Psoas muscle (tissue), 8 donors: ENCODE results near the gene AMER2. TPM values are rescaled to one million over a fixed set of nuclear protein-coding genes. Genes with fewer than 3 reads are reported as not detected.

ENCODE experiments used
- ATAC-seq, 4 donors: fragments of 200-7000 bp; cut with Tn5 transposase; one replicate each; pipeline ENCODE4 v1.9.1; 2020; ENCODE audit warnings: moderate library complexity in 3 of 4, mild to moderate bottlenecking in 2 of 4
- DNase-seq, 2 donors: peaks; one replicate each; pipeline ENCODE4 v3.0.0-alpha.2; 2020
- H3K27ac ChIP-seq: fragments of 200-600 bp; one replicate; pipeline ENCODE4 v1.8.0; 2022
- H3K27me3 ChIP-seq, 3 donors: fragments of 200-600 bp in 1 of 3; one replicate each; pipeline versions ENCODE4 v1.6.1 to v1.8.0; 2013 to 2022; ENCODE audit warnings: low read length in 2 of 3, mild to moderate bottlenecking in 2 of 3, moderate library complexity in 1 of 3; ENCODE audit not compliant: insufficient read depth in 3 of 3
- H3K36me3 ChIP-seq, 2 donors: fragments of 200-600 bp in 1 of 2; one replicate each; pipeline versions ENCODE4 v1.6.1 to v1.8.0; 2013 to 2022; ENCODE audit warnings: low read depth in 1 of 2, mild to moderate bottlenecking in 1 of 2, moderate library complexity in 1 of 2; ENCODE audit not compliant: insufficient read depth in 1 of 2
- H3K4me1 ChIP-seq: fragments of 200-600 bp; one replicate; pipeline ENCODE4 v1.8.0; 2022
- H3K4me3 ChIP-seq: fragments of 200-600 bp; one replicate; pipeline ENCODE4 v1.8.0; 2022; ENCODE audit warnings: mild to moderate bottlenecking
- H3K9me3 ChIP-seq: fragments of 200-600 bp; one replicate; pipeline ENCODE4 v1.8.0; 2022
- CTCF ChIP-seq: fragments of 200-600 bp; IDR thresholded peaks from one replicate; pipeline ENCODE4 v1.8.0; 2022; ENCODE audit warnings: antibody characterized with exemption
- WGBS, 3 donors: extraction: QIAGEN DNeasy Blood & Tissue Kit; methylation state at CpG; one replicate each; pipeline versions ENCODE4 v1.1.6 to v1.1.7; 2013; 5-methylcytosine and 5-hydroxymethylcytosine counted together
- intact Hi-C, 2 donors: fragments of 100-400 bp; cut with DNase I; formaldehyde crosslinking; loops; one replicate each; pipeline versions ENCODE4 v1.11.0 to v1.14.2; 2022
- polyA plus RNA-seq, 3 donors: library from polyadenylated mRNA; stranded (reverse); fragments of 200-250 nt; gene quantifications; one replicate each; pipeline ENCODE4 v1.2.3, GENCODE V29; 2013
- total RNA-seq, 4 donors: library from RNA; stranded (reverse); fragmentation: NEBNext Ultra II Directional in 2 of 4; extraction: Animal tissue kit (Norgen Biotek cat#: 25700) in 2 of 4; gene quantifications; one replicate each; pipeline versions ENCODE4 v1.2.1 to v1.2.4, GENCODE V29; 2021 to 2023
- donor health status: healthy with polysubstance abuse.
- donor health status: DM: no; HTN: no; CAD: no; lungs with moderate emphysema.
- donor health status: Bipolar disorder and iron deficiency.
- donor health status: healthy.
- donor health status: DM: yes; HTN: yes; CAD: no.
- donor health status: DM: no; HTN: no; CAD: no.
- donor health status: DM: no; HTN: no; CAD: no.
- donor health status: DM: yes; HTN: yes; CAD: no.

AMER2 gene
- total and polyA plus RNA-seq, 7 donors: 0.01 to 0.08 (median 0.04) TPM; not detected in 4

GRCh38 chr13:25149711-25150110 lies 22.4 kb downstream of the AMER2 start:
- no peak overlapping the region for H3K4me3 ChIP-seq
- no peaks in the 10 kb centered on the region for H3K4me1 ChIP-seq
- peaks cover 0 to 4% (median 0%) of the 10 kb centered on the region in 3 donors for H3K27me3 ChIP-seq
- TF ChIP-seq CTCF: no peak
- no peaks in the 10 kb centered on the region for H3K9me3 ChIP-seq
- no peaks in the 10 kb centered on the region for H3K36me3 ChIP-seq
- ATAC-seq (no peak), DNase-seq (no peak)
- no peak overlapping the region for H3K27ac ChIP-seq
- intact Hi-C loops: no loop called here
- WGBS, 3 donors: 66 to 76% (median 73%) methylated on average over 5 of the region's 5 CpGs

GRCh38 chr13:25148402-25148771 lies 23.7 kb downstream of the AMER2 start:
- intact Hi-C loops: no loop called here
- ATAC-seq (no peak), DNase-seq (no peak)
- Histone ChIP-seq H3K4me1 (no peaks in the 10 kb centered on the region), H3K4me3 (no peak overlapping the region), H3K9me3 (no peaks in the 10 kb centered on the region), H3K27me3 (peaks cover 0 to 4% (median 1%) of the 10 kb centered on the region in 3 donors), H3K36me3 (no peaks in the 10 kb centered on the region), H3K27ac (no peak overlapping the region)
- TF ChIP-seq CTCF: no peak
- 85 to 92% (median 91%) methylated on average over 5 of the region's 5 CpGs for WGBS, 3 donors

- TF ChIP-seq CTCF: no peak
- Histone ChIP-seq H3K4me3 (no peak overlapping the region), H3K4me1 (no peaks in the 10 kb centered on the region), H3K36me3 (no peaks in the 10 kb centered on the region), H3K27me3 (peaks cover 0 to 2% (median 2%) of the 10 kb centered on the region in 3 donors), H3K9me3 (no peaks in the 10 kb centered on the region), H3K27ac (no peak overlapping the region)
- DNase-seq (no peak), ATAC-seq (no peak)
- intact Hi-C loops: no loop called here
- WGBS, 3 donors: 51 to 69% (median 62%) methylated on average over 4 of the region's 4 CpGs
These were observed 24.3 kb downstream of the AMER2 start for GRCh38 chr13:25147638-25148401.

- H3K27ac ChIP-seq: no peak overlapping the region
- DNase-seq (no peak), ATAC-seq (no peak)
- 83 to 88% (median 83%) methylated on average over 7 of the region's 7 CpGs for WGBS, 3 donors
- TF ChIP-seq CTCF: no peak
- no peaks in the 10 kb centered on the region for H3K36me3 ChIP-seq
- no peaks in the 10 kb centered on the region for H3K9me3 ChIP-seq
- peaks cover 0 to 4% (median 2%) of the 10 kb centered on the region in 3 donors for H3K27me3 ChIP-seq
- no peak overlapping the region for H3K4me3 ChIP-seq
- intact Hi-C loops: no loop called here
- no peaks in the 10 kb centered on the region for H3K4me1 ChIP-seq
These were observed 28.4 kb downstream of the AMER2 start for GRCh38 chr13:25143706-25144105.

GRCh38 chr13:25141042-25141441 lies 31.0 kb downstream of the AMER2 start:
- ATAC-seq (no peak), DNase-seq (no peak)
- Histone ChIP-seq H3K4me1 (no peaks in the 10 kb centered on the region), H3K27ac (no peak overlapping the region), H3K27me3 (peaks cover 0 to 6% (median 4%) of the 10 kb centered on the region in 3 donors), H3K4me3 (no peak overlapping the region), H3K9me3 (no peaks in the 10 kb centered on the region), H3K36me3 (no peaks in the 10 kb centered on the region)
- WGBS, 3 donors: 79 to 84% (median 84%) methylated on average over 5 of the region's 5 CpGs
- TF ChIP-seq CTCF: no peak
- intact Hi-C loops: no loop called here
